Prostate gland (tissue), 2 donors: ENCODE measurements around the gene FAF1.

Experiments
- CTCF ChIP-seq, 4 experiments: fragments of 200-600 bp in 2 of 4; fragments of 450-650 bp in 2 of 4; sonication (generic) in 2 of 4; IDR thresholded peaks; 1 replicate in 3 of 4; 2 replicates in 1 of 4; pipeline ENCODE4 v1.5.1; 2016 to 2019; ENCODE audit warnings: antibody characterized with exemption in 4 of 4, mild to moderate bottlenecking in 2 of 4, moderate library complexity in 2 of 4
- POLR2A ChIP-seq: fragments of 450-650 bp; IDR thresholded peaks from one replicate; pipeline ENCODE4 v1.6.1; 2016; ENCODE audit warnings: antibody characterized with exemption, mild to moderate bottlenecking
- POLR2AphosphoS5 ChIP-seq: sonication (generic); formaldehyde crosslinking; IDR thresholded peaks from one replicate; pipeline ENCODE4 v1.6.1; 2017; ENCODE audit warnings: antibody characterized with exemption

GRCh38 chr1:50717327-50717726, 242.7 kb downstream of the FAF1 start:
- no peak for TF ChIP-seq POLR2A
- TF ChIP-seq CTCF (IDR thresholded peaks at IDR 0.05), result no peak
- TF ChIP-seq POLR2AphosphoS5, result no peak
